Psoas muscle (tissue), 8 donors: ENCODE measurements around the gene MICU1. TPM values are rescaled to one million over a fixed set of nuclear protein-coding genes. Genes with fewer than 3 reads are reported as not detected.
"Not testable (repeated sequence)": the region's sequence is repeated elsewhere in the genome, so short reads cannot be mapped to it uniquely, and the experiment has no call there.

Experiments
- ATAC-seq, 4 donors: fragments of 200-7000 bp; cut with Tn5 transposase; one replicate each; pipeline ENCODE4 v1.9.1; 2020; ENCODE audit warnings: moderate library complexity in 3 of 4, mild to moderate bottlenecking in 2 of 4
- DNase-seq, 2 donors: peaks; one replicate each; pipeline ENCODE4 v3.0.0-alpha.2; 2020
- H3K27ac ChIP-seq: fragments of 200-600 bp; one replicate; pipeline ENCODE4 v1.8.0; 2022
- H3K27me3 ChIP-seq, 3 donors: fragments of 200-600 bp in 1 of 3; one replicate each; pipeline versions ENCODE4 v1.6.1 to v1.8.0; 2013 to 2022; ENCODE audit warnings: low read length in 2 of 3, mild to moderate bottlenecking in 2 of 3, moderate library complexity in 1 of 3; ENCODE audit not compliant: insufficient read depth in 3 of 3
- H3K36me3 ChIP-seq, 2 donors: fragments of 200-600 bp in 1 of 2; one replicate each; pipeline versions ENCODE4 v1.6.1 to v1.8.0; 2013 to 2022; ENCODE audit warnings: low read depth in 1 of 2, mild to moderate bottlenecking in 1 of 2, moderate library complexity in 1 of 2; ENCODE audit not compliant: insufficient read depth in 1 of 2
- H3K4me1 ChIP-seq: fragments of 200-600 bp; one replicate; pipeline ENCODE4 v1.8.0; 2022
- H3K4me3 ChIP-seq: fragments of 200-600 bp; one replicate; pipeline ENCODE4 v1.8.0; 2022; ENCODE audit warnings: mild to moderate bottlenecking
- H3K9me3 ChIP-seq: fragments of 200-600 bp; one replicate; pipeline ENCODE4 v1.8.0; 2022
- whole genome bisulfite sequencing, 3 donors: extraction: QIAGEN DNeasy Blood & Tissue Kit; methylation state at CpG; one replicate each; pipeline versions ENCODE4 v1.1.6 to v1.1.7; 2013; 5-methylcytosine and 5-hydroxymethylcytosine counted together
- intact Hi-C, 2 donors: fragments of 100-400 bp; cut with DNase I; formaldehyde crosslinking; loops; one replicate each; pipeline versions ENCODE4 v1.11.0 to v1.14.2; 2022
- polyA plus RNA-seq, 3 donors: library from polyadenylated mRNA; stranded (reverse); fragments of 200-250 nt; gene quantifications; one replicate each; pipeline ENCODE4 v1.2.3, GENCODE V29; 2013
- total RNA-seq, 4 donors: library from RNA; stranded (reverse); fragmentation: NEBNext Ultra II Directional in 2 of 4; extraction: Animal tissue kit (Norgen Biotek cat#: 25700) in 2 of 4; gene quantifications; one replicate each; pipeline versions ENCODE4 v1.2.1 to v1.2.4, GENCODE V29; 2021 to 2023
- TF ChIP-seq, protein P1 (sequence below): fragments of 200-600 bp; IDR thresholded peaks from one replicate; pipeline ENCODE4 v1.8.0; 2022; ENCODE audit warnings: antibody characterized with exemption
- donor health status: healthy with polysubstance abuse.
- donor health status: DM: no; HTN: no; CAD: no; lungs with moderate emphysema.
- donor health status: Bipolar disorder and iron deficiency.
- donor health status: healthy.
- donor health status: DM: yes; HTN: yes; CAD: no.
- donor health status: DM: no; HTN: no; CAD: no.
- donor health status: DM: no; HTN: no; CAD: no.
- donor health status: DM: yes; HTN: yes; CAD: no.

Gene MICU1
- total and polyA plus RNA-seq, 7 donors, result 31.0 to 57.8 (median 37.3) TPM

GRCh38 chr10:72351479-72351878, 274.4 kb downstream of the MICU1 start:
- intact Hi-C loops, result no loop called here
- H3K4me3 ChIP-seq, result no peak overlapping the region
- no peaks in the 10 kb centered on the region for H3K9me3 ChIP-seq
- WGBS, 3 donors, result 91 to 93% (median 93%) methylated on average over 6 of the region's 6 CpGs
- H3K27me3 ChIP-seq, result no peaks in the 10 kb centered on the region
- peaks cover 0 to 37% of the 10 kb centered on the region in 2 donors for H3K36me3 ChIP-seq
- TF ChIP-seq, protein P1, sequence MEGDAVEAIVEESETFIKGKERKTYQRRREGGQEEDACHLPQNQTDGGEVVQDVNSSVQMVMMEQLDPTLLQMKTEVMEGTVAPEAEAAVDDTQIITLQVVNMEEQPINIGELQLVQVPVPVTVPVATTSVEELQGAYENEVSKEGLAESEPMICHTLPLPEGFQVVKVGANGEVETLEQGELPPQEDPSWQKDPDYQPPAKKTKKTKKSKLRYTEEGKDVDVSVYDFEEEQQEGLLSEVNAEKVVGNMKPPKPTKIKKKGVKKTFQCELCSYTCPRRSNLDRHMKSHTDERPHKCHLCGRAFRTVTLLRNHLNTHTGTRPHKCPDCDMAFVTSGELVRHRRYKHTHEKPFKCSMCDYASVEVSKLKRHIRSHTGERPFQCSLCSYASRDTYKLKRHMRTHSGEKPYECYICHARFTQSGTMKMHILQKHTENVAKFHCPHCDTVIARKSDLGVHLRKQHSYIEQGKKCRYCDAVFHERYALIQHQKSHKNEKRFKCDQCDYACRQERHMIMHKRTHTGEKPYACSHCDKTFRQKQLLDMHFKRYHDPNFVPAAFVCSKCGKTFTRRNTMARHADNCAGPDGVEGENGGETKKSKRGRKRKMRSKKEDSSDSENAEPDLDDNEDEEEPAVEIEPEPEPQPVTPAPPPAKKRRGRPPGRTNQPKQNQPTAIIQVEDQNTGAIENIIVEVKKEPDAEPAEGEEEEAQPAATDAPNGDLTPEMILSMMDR, result no peak
- ATAC-seq (no peak), DNase-seq (no peak)
- peaks cover 20% of the 10 kb centered on the region for H3K4me1 ChIP-seq
- no peak overlapping the region for H3K27ac ChIP-seq

DNA sequence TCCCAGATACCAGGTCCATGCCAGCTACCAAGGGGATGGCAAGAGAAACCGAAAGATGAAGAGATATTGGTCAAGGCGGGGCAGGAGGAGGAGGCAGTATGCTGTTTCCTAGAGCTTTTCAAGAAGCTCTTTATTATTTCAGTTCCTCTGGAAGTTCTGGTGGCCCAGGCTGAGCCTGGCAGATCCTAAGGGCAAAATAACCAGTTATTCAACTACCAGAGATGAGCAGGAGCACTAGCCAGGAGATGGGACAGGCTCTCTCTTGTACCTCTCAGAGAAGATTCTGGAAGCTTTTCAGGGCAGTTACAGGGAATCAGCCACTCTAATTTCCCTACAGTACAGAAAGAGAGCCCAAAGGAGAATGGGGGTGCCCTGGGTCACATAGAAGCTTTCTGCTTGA, 276.4 kb downstream of the MICU1 start:
- Histone ChIP-seq H3K4me3 (no peak overlapping the region), H3K27ac (no peak overlapping the region), H3K27me3 (no peaks in the 10 kb centered on the region), H3K4me1 (peaks cover 20% of the 10 kb centered on the region), H3K36me3 (peaks cover 0 to 46% of the 10 kb centered on the region in 2 donors), H3K9me3 (no peaks in the 10 kb centered on the region)
- intact Hi-C loops, result loop anchor here in 1 of 2 donors (10.0 kb wide), 1 partner anchor 1035 kb away; the partner anchor contains the start of gene SLC29A3
- ATAC-seq (no peak), DNase-seq (no peak)
- 85 to 96% (median 90%) methylated on average over 2 of the region's 2 CpGs for WGBS, 3 donors
- TF ChIP-seq, protein P1, result no peak

DNA sequence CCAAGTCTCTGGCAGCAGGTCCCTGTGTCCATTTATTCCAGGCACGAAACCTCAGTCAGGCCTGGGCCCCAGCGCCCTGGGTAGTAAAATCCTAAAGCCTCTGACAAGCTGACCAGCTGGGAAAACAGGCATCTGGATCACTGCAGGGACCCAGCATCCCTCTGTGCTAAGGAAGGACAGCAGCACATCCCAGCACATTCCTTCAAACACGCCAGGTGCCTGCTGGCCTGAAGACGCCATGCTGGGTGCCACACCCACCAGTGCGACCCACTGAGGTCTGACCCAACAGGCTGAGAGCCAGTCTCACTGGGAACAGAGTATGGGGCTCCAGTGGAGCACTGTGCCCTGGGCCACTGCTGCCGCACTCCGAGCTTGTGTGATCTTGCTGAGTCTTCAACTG, 277.6 kb downstream of the MICU1 start:
- Histone ChIP-seq H3K36me3 (peaks cover 0 to 58% of the 10 kb centered on the region in 2 donors), H3K4me3 (no peak overlapping the region), H3K4me1 (peaks cover 16% of the 10 kb centered on the region), H3K27ac (no peak overlapping the region), H3K27me3 (no peaks in the 10 kb centered on the region), H3K9me3 (no peaks in the 10 kb centered on the region)
- DNase-seq, result peak in 1 of 2 donors; percentile 39
- TF ChIP-seq, protein P1, result no peak
- intact Hi-C loops, result loop anchor here in 1 of 2 donors (10.0 kb wide), 1 partner anchor 1033 kb away; the partner anchor contains the start of gene SLC29A3
- no peak for ATAC-seq
- 82 to 87% (median 84%) methylated on average over 7 of the region's 7 CpGs for WGBS, 3 donors

DNA sequence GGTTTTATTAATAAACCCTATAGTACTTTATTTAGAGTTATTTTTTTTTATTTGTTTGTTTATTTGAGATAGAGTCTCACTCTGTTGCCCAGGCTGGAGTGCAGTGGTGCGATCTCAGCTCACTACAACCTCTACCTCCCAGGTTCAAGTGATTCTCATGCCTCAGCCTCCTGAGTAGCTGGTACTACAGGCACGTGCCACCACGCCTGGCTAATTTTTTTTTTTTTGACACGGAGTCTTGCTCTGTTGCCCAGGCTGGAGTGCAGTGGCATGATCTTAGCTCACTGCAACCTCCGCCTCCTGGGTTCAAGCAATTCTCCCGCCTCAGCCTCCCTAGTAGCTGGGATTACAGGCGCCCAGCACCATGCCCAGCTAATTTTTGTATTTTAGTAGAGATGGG, 279.8 kb downstream of the MICU1 start:
- intact Hi-C loops, result loop anchor here in 1 of 2 donors (10.0 kb wide), 1 partner anchor 1031 kb away; the partner anchor contains the start of gene SLC29A3
- H3K27me3 ChIP-seq, H3K27ac ChIP-seq, H3K9me3 ChIP-seq, H3K4me1 ChIP-seq, H3K4me3 ChIP-seq, ATAC-seq, DNase-seq: not testable (repeated sequence)
- 90 to 95% (median 95%) methylated on average over 6 to 7 of the region's 7 CpGs for WGBS, 3 donors
- peaks cover 0 to 68% of the 10 kb centered on the region in 2 donors for H3K36me3 ChIP-seq

DNA sequence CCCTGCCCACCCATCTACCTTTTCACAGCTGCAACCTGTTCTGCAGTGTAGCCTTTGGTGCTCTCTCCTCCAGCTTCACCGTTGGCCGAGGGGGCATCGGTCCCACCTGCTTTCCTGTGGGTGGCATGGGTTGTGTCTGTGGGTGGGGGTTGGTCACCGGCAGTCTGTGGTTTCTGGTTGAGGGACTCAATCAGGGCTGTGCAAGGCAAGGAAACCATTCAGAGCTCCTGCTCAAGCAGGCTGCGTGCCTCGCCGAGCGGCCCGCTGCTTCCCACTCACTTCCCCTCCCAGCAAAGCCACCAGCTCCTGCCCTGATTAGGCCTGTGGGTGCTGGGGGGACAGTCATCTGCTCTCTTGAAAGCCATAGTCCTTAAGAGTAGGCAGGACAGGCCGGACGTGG, 280.9 kb downstream of the MICU1 start:
- peaks cover 7% of the 10 kb centered on the region for H3K4me1 ChIP-seq
- H3K36me3 ChIP-seq, result peaks cover 0 to 72% of the 10 kb centered on the region in 2 donors
- no peaks in the 10 kb centered on the region for H3K27me3 ChIP-seq
- H3K4me3 ChIP-seq, result no peak overlapping the region
- H3K27ac ChIP-seq, result no peak overlapping the region
- 90 to 96% (median 93%) methylated on average over 11 of the region's 11 CpGs for WGBS, 3 donors
- no peaks in the 10 kb centered on the region for H3K9me3 ChIP-seq
- ATAC-seq, result no peak
- peak in 1 of 2 donors; percentile 46 for DNase-seq
- intact Hi-C loops, result loop anchor here in 1 of 2 donors (10.0 kb wide), 1 partner anchor 1030 kb away; the partner anchor contains the start of gene SLC29A3
- TF ChIP-seq, protein P1, result no peak
